ENCODE data around the gene TAF11.

TAF11 gene

GRCh38 chr6:34834789-34835518, 52.9 kb downstream of the TAF11 start:
- no peak for TF ChIP-seq CTCF (IDR thresholded peaks at IDR 0.05; ENCODE audit: low read depth, low read length)
- Histone ChIP-seq H3K4me1 (no peaks in the 10 kb centered on the region), H3K36me3 (peaks cover 13% of the 10 kb centered on the region), H3K4me3 (ENCODE audit: low read depth, low read length) (no peak overlapping the region), H3K27me3 (no peaks in the 10 kb centered on the region), H3K9me3 (no peaks in the 10 kb centered on the region)
- no peak for DNase-seq

GRCh38 chr6:34832942-34833341, 54.9 kb downstream of the TAF11 start:
- DNase-seq: no peak
- Histone ChIP-seq H3K27me3 (no peaks in the 10 kb centered on the region), H3K4me1 (no peaks in the 10 kb centered on the region), H3K9me3 (no peaks in the 10 kb centered on the region), H3K4me3 (ENCODE audit: low read depth, low read length) (no peak overlapping the region), H3K36me3 (peaks cover 13% of the 10 kb centered on the region)
- no peak for TF ChIP-seq CTCF (IDR thresholded peaks at IDR 0.05; ENCODE audit: low read depth, low read length)

GRCh38 chr6:34829137-34829536, 58.7 kb downstream of the TAF11 start:
- H3K36me3 ChIP-seq: peaks cover 12% of the 10 kb centered on the region
- TF ChIP-seq CTCF (IDR thresholded peaks at IDR 0.05; ENCODE audit: low read depth, low read length): no peak

More at GRCh38 chr6:34829137-34829536, 58.7 kb downstream of the TAF11 start:
- DNase-seq: no peak
- no peaks in the 10 kb centered on the region for H3K9me3 ChIP-seq
- no peaks in the 10 kb centered on the region for H3K27me3 ChIP-seq
- no peaks in the 10 kb centered on the region for H3K4me1 ChIP-seq
- no peak overlapping the region for H3K4me3 ChIP-seq (ENCODE audit: low read depth, low read length)

All from BE2C (cell line).